Left cardiac atrium (tissue), 4 donors: ENCODE data around the gene KCNJ18. TPM values are rescaled to one million over a fixed set of nuclear protein-coding genes. Genes with fewer than 3 reads are reported as not detected.
"Not testable (repeated sequence)": the region's sequence is repeated elsewhere in the genome, so short reads cannot be mapped to it uniquely, and the experiment has no call there.

ENCODE experiments used
- ATAC-seq, 2 donors: fragments of 200-7000 bp; cut with Tn5 transposase; one replicate each; pipeline ENCODE4 v1.9.1; 2020; ENCODE audit warnings: mild to moderate bottlenecking in 2 of 2, moderate library complexity in 2 of 2
- DNase-seq: peaks from one replicate; pipeline ENCODE4 v3.0.0-alpha.2; 2020
- intact Hi-C, 2 donors: fragments of 100-400 bp; cut with DNase I; formaldehyde crosslinking; loops; one replicate each; pipeline versions ENCODE4 v1.14.1 to v1.15.1; 2022 to 2023
- total RNA-seq, 2 donors: library from RNA; stranded (reverse); fragmentation: NEBNext Ultra II Directional; extraction: Animal tissue kit (Norgen Biotek cat#: 25700); gene quantifications; one replicate each; pipeline ENCODE4 v1.2.1, GENCODE V29; 2021
- donor health status: DM: no; HTN: yes; CAD: no.
- donor health status: DM: no; HTN: yes; CAD: no; lungs with severe emphysema.
- donor health status: DM: yes; HTN: yes; CAD: no.
- donor health status: Dilated cardiomyopathy.

Gene KCNJ18
- total RNA-seq, 2 donors from 2014 or later = not detected

GRCh38 chr17:21710486-21710885 lies 18.2 kb downstream of the KCNJ18 start:
- DNase-seq, ATAC-seq, intact Hi-C loops: not testable (repeated sequence)

- no peak for ATAC-seq
- intact Hi-C loops = no loop called here
- no peak for DNase-seq
These were observed 18.9 kb downstream of the KCNJ18 start for GRCh38 chr17:21711182-21711581.

- ATAC-seq, intact Hi-C loops, DNase-seq: not testable (repeated sequence)
These were observed 20.7 kb downstream of the KCNJ18 start for GRCh38 chr17:21713020-21713419.

GRCh38 chr17:21713631-21714030 lies 21.3 kb downstream of the KCNJ18 start:
- peak in 1 of 2 donors; percentile 60 for ATAC-seq
- DNase-seq, intact Hi-C loops: not testable (repeated sequence)

- DNase-seq, ATAC-seq, intact Hi-C loops: not testable (repeated sequence)
These were observed 22.4 kb downstream of the KCNJ18 start for GRCh38 chr17:21714676-21715075.

GRCh38 chr17:21715877-21716276 lies 23.6 kb downstream of the KCNJ18 start:
- peak in 1 of 2 donors; percentile 43 for ATAC-seq
- DNase-seq, intact Hi-C loops: not testable (repeated sequence)

- DNase-seq, ATAC-seq, intact Hi-C loops: not testable (repeated sequence)
These were observed 26.6 kb downstream of the KCNJ18 start for GRCh38 chr17:21718971-21719370.

- DNase-seq, intact Hi-C loops, ATAC-seq: not testable (repeated sequence)
These were observed 27.3 kb downstream of the KCNJ18 start for GRCh38 chr17:21719511-21720226.

GRCh38 chr17:21720566-21720965 lies 28.2 kb downstream of the KCNJ18 start:
- intact Hi-C loops, ATAC-seq, DNase-seq: not testable (repeated sequence)

GRCh38 chr17:21722268-21722667 lies 29.9 kb downstream of the KCNJ18 start:
- DNase-seq, intact Hi-C loops, ATAC-seq: not testable (repeated sequence)

GRCh38 chr17:21724216-21725006 lies 32.1 kb downstream of the KCNJ18 start:
- ATAC-seq, DNase-seq, intact Hi-C loops: not testable (repeated sequence)

GRCh38 chr17:21731076-21731475 lies 38.8 kb downstream of the KCNJ18 start:
- ATAC-seq = not testable (repeated sequence)

GRCh38 chr17:21733931-21734330 lies 41.6 kb downstream of the KCNJ18 start:
- intact Hi-C loops, ATAC-seq, DNase-seq: not testable (repeated sequence)

More at GRCh38 chr17:21731076-21731475, 38.8 kb downstream of the KCNJ18 start:
- intact Hi-C loops, DNase-seq: not testable (repeated sequence)

GRCh38 chr17:21735814-21736213 lies 43.5 kb downstream of the KCNJ18 start:
- peak in 1 of 2 donors; percentile 33 for ATAC-seq
- DNase-seq, intact Hi-C loops: not testable (repeated sequence)

GRCh38 chr17:21737015-21737580 lies 44.8 kb downstream of the KCNJ18 start:
- intact Hi-C loops, DNase-seq, ATAC-seq: not testable (repeated sequence)

- intact Hi-C loops, ATAC-seq, DNase-seq: not testable (repeated sequence)
These were observed 45.9 kb downstream of the KCNJ18 start for GRCh38 chr17:21738241-21738640.

GRCh38 chr17:21738877-21739474 lies 46.7 kb downstream of the KCNJ18 start:
- peak in 1 of 2 donors; percentile 14 for ATAC-seq
- DNase-seq, intact Hi-C loops: not testable (repeated sequence)

- intact Hi-C loops, DNase-seq: not testable (repeated sequence)
These were observed 47.2 kb downstream of the KCNJ18 start for GRCh38 chr17:21739485-21739884.

GRCh38 chr17:21740836-21741235 lies 48.5 kb downstream of the KCNJ18 start:
- DNase-seq, intact Hi-C loops: not testable (repeated sequence)
- peak; percentile 36 to 48 for ATAC-seq

More at GRCh38 chr17:21739485-21739884, 47.2 kb downstream of the KCNJ18 start:
- not testable (repeated sequence) for ATAC-seq
